ENCODE results near the gene VAV3.

The VAV3 gene

DNA sequence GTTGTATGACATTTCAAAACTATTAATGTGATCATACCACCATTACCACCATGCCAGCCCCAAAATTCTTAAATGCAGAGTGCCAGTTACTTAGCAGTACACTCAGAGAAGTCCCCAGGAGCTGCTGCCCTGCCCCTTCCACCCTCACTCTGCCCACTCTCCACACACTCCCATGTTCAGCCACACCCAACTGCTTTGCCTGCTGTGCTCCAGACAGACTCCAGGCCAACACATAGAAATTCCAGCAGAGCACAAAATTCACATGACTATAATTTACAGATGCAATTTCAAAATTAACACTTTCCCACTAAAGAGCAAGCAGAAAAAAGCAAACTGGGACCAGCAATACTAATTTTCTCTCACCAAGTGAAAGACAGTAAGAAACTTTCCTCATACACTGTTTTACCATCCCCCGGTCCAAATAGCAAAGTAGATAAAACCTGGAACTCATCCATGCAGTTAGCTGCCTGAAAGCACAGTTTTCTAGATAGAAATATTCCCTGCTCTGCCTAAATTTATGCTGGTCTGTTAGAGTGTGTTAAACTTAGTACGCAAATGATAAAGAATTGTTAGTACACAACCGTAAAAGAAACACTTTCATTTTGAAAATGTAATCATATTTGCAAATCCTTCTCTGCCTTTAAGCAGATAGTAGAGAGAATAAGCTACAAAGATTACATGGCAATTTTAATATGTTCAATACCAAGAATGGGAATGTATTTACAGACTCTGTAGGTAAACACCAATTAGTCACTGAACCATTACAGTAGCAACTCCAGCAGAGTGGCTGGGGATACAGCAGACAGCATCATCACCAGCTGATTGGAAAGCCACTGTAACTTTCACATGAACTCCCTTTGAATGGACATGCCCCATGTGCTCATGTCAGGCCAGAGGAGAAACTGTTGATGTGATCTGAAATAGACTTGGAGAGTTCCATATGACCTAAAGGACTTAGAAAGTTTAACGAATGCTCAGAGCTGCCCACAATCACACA lies 176.5 kb downstream of the VAV3 start:
- TF ChIP-seq, protein P1, sequence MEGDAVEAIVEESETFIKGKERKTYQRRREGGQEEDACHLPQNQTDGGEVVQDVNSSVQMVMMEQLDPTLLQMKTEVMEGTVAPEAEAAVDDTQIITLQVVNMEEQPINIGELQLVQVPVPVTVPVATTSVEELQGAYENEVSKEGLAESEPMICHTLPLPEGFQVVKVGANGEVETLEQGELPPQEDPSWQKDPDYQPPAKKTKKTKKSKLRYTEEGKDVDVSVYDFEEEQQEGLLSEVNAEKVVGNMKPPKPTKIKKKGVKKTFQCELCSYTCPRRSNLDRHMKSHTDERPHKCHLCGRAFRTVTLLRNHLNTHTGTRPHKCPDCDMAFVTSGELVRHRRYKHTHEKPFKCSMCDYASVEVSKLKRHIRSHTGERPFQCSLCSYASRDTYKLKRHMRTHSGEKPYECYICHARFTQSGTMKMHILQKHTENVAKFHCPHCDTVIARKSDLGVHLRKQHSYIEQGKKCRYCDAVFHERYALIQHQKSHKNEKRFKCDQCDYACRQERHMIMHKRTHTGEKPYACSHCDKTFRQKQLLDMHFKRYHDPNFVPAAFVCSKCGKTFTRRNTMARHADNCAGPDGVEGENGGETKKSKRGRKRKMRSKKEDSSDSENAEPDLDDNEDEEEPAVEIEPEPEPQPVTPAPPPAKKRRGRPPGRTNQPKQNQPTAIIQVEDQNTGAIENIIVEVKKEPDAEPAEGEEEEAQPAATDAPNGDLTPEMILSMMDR (IDR thresholded peaks at IDR 0.05; ENCODE audit: insufficient read depth, low read depth, low read length, missing control alignments): no peak
- no peak overlapping the region for H3K4me3 ChIP-seq (ENCODE audit: low read length)
- no peak for DNase-seq (ENCODE audit: low read depth)

DNA sequence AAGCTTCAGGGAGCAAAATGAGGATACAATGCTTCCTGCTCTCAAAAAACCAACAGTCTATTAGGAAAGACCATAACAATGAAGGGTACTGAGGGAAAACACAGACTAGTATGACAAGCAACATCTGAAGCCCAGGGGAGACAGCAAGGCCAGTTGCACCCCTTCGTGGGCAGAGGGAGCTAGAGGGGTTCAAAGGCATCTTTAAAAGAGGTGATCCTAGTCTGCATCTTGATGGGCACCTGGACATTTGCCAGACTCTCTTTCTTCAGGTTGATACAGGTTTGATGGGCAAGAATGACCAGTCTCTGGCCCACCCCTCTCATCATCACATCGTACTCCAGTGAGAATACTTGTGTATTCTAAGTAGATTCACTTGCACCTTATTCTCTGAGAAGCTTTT lies 177.7 kb downstream of the VAV3 start:
- TF ChIP-seq, protein P1 (IDR thresholded peaks at IDR 0.05; ENCODE audit: insufficient read depth, low read depth, low read length, missing control alignments): peak; percentile 3
- peak; percentile 9 for DNase-seq (ENCODE audit: low read depth)
- no peak overlapping the region for H3K4me3 ChIP-seq (ENCODE audit: low read length)

DNA sequence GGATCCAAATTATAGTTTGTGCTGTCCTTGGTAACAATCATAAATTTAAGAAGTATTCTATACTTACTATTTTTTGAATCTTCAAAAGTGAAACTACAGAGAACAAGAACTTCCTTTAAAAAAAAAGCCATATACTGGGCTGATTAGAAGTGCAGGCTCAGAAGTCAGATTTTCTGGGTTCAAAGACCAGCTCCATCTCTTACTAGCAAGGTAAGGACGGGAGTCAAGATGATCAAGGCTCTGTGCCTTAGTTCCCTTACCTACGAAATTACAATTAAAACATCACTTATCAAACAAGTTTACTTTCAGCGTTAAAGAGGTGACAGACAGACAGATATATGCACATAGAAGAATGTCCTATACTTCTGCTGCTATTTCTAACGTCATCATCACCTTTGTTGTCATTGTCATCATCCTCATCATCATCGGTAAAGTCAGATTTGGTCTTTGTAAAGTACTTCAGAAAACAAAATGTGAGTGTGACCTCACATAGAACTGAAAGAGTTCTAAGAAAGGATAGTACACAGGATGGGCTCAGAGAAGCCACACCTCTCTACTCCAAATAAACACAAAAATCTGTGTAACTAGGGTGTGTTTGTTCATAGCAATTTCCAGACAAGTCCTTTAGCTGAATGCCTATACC lies 178.7 kb downstream of the VAV3 start:
- TF ChIP-seq, protein P1 (IDR thresholded peaks at IDR 0.05; ENCODE audit: insufficient read depth, low read depth, low read length, missing control alignments): no peak
- H3K4me3 ChIP-seq (ENCODE audit: low read length): no peak overlapping the region

DNA sequence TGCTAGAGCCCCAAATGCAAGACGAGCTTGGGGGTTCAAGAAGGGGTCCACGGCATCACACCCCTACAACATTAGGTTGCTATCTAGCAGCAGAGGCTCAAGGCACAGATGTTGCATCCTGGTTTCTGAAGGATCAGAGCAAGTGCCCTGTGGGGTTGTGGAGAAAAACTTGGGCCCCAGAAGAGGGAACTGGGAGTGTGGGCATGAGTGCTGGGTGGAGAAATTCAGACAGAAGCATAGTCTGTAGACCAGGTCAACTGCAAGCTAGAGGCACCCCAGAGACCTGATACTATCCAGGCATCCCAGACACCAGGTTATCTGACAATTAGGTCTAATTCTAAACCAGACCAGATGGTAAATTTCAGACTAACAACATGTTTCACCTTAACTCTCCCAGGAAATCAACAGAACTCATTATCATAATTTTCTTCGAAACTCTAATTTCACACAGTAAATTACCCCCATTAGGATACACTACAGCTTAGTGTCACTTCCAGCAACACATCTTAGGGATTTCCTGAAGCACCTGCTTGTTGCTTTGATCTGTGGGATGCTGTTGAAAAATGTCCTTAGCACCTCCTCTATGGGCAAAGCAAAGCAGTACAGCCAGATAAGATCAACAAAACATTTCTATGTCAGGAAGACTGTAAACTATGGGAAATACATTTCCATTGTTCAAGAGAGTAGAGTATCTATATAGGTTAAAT lies 179.3 kb downstream of the VAV3 start:
- TF ChIP-seq, protein P1 (IDR thresholded peaks at IDR 0.05; ENCODE audit: insufficient read depth, low read depth, low read length, missing control alignments): no peak
- no peak for DNase-seq (ENCODE audit: low read depth)
- no peak overlapping the region for H3K4me3 ChIP-seq (ENCODE audit: low read length)

More for the DNA sequence above, 178.7 kb downstream of the VAV3 start:
- DNase-seq (ENCODE audit: low read depth): no peak

DNA sequence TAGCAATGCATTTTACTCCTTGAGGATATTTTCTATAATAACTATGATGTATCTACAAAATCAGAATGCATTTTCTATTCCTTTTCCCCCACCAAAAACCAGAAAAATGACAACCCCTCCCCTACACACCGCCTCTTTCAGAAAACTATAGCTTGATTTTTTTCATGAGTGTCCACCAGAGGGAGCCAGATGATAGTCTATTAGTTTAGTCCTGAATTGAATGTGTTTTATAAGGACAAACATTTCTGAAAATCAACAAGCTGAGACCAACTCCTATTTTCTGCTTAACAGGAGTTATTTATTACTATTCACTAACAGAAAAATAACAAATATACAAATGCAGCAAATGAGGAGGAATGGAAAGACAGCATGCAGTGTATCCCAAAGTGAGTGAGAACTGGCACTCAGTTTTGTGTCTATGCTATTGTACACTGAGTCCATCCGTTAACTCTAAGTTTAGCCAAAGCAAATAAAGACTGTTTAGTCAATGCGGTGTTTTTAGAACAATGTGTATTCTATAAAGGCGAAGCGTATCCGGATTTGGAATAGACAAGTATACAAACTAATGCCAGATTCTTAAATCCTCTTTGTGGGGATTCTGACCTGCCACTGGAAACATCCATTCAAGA lies 182.6 kb downstream of the VAV3 start:
- DNase-seq (ENCODE audit: low read depth): peak; percentile 64
- TF ChIP-seq, protein P1 (IDR thresholded peaks at IDR 0.05; ENCODE audit: insufficient read depth, low read depth, low read length, missing control alignments): peak; percentile 54
- no peak overlapping the region for H3K4me3 ChIP-seq (ENCODE audit: low read length)

GRCh38 chr1:107781245-107781644 lies 183.7 kb downstream of the VAV3 start:
- TF ChIP-seq, protein P1 (IDR thresholded peaks at IDR 0.05; ENCODE audit: insufficient read depth, low read depth, low read length, missing control alignments): no peak
- no peak for DNase-seq (ENCODE audit: low read depth)
- no peak overlapping the region for H3K4me3 ChIP-seq (ENCODE audit: low read length)

Measured in epithelial cell of esophagus (primary cell).